DND-41 (cell line): ENCODE data around the gene GRAMD4.
A peak's percentile ranks its signal among the peaks of the same experiment; 100 is the strongest.

Experiments used
- ATAC-seq: fragments of 200-7000 bp; cut with Tn5 transposase; 3 replicates; pipeline ENCODE4 v1.9.1; 2021; ENCODE audit warnings: low read depth; ENCODE audit not compliant: insufficient read depth
- DNase-seq: peaks from one replicate; pipeline ENCODE4 v3.0.0-alpha.2; 2020
- H2AFZ ChIP-seq: 2 replicates; pipeline ENCODE4 v1.6.0; 2012; ENCODE audit warnings: low read depth, low read length
- H3K27ac ChIP-seq: 2 replicates; pipeline ENCODE4 v1.5.1; 2012; ENCODE audit warnings: low read length, inconsistent platforms
- H3K27me3 ChIP-seq: fragments of 200-600 bp; sonication (generic); 2 replicates; pipeline ENCODE4 v1.6.0; 2012; ENCODE audit warnings: low read length, mild to moderate bottlenecking, inconsistent platforms; ENCODE audit not compliant: insufficient read depth, poor library complexity
- H3K36me3 ChIP-seq: 2 replicates; pipeline ENCODE4 v1.5.1; 2012; ENCODE audit warnings: low read length, inconsistent platforms; ENCODE audit not compliant: insufficient read depth
- H3K4me1 ChIP-seq: 2 replicates; pipeline ENCODE4 v1.5.1; 2012; ENCODE audit warnings: mild to moderate bottlenecking, low read length; ENCODE audit not compliant: insufficient read depth
- H3K4me2 ChIP-seq: 2 replicates; pipeline ENCODE4 v1.6.0; 2012; ENCODE audit warnings: mild to moderate bottlenecking, moderate library complexity, low read length, inconsistent platforms; ENCODE audit not compliant: insufficient read depth
- H3K4me3 ChIP-seq, 2 experiments: fragments of 200-600 bp in 1 of 2; shearing (Covaris generic) in 1 of 2; 2 replicates each; pipeline ENCODE4 v1.5.1; 2012 to 2016; ENCODE audit warnings: inconsistent platforms in 2 of 2, low read length in 2 of 2, mild to moderate bottlenecking in 2 of 2, low read depth in 1 of 2, moderate library complexity in 1 of 2
- H3K79me2 ChIP-seq: 2 replicates; pipeline ENCODE4 v1.6.0; 2012; ENCODE audit warnings: low read length, inconsistent platforms; ENCODE audit not compliant: insufficient read depth
- H3K9ac ChIP-seq: 2 replicates; pipeline ENCODE4 v1.6.0; 2012; ENCODE audit warnings: low read depth, mild to moderate bottlenecking, inconsistent platforms, low read length, moderate library complexity
- H3K9me3 ChIP-seq: 2 replicates; pipeline ENCODE4 v1.5.1; 2012; ENCODE audit warnings: low read length, moderate library complexity, mild to moderate bottlenecking, inconsistent platforms; ENCODE audit not compliant: insufficient read depth, severe bottlenecking
- H4K20me1 ChIP-seq: 2 replicates; pipeline ENCODE4 v1.6.0; 2012; ENCODE audit warnings: low read length; ENCODE audit not compliant: insufficient read depth
- EZH2 ChIP-seq: IDR thresholded peaks from 3 replicates; pipeline ENCODE4 v1.6.1; 2012; ENCODE audit warnings: borderline replicate concordance, low read depth, mild to moderate bottlenecking, moderate library complexity, low read length, inconsistent platforms; ENCODE audit not compliant: severe bottlenecking
- TF ChIP-seq, protein P1 (sequence below): IDR thresholded peaks from 2 replicates; pipeline ENCODE4 v1.5.1; 2012; ENCODE audit warnings: borderline replicate concordance, low read length, moderate library complexity, mild to moderate bottlenecking; ENCODE audit not compliant: poor library complexity, severe bottlenecking; ENCODE audit errors: extremely low read depth

The GRAMD4 gene

DNA sequence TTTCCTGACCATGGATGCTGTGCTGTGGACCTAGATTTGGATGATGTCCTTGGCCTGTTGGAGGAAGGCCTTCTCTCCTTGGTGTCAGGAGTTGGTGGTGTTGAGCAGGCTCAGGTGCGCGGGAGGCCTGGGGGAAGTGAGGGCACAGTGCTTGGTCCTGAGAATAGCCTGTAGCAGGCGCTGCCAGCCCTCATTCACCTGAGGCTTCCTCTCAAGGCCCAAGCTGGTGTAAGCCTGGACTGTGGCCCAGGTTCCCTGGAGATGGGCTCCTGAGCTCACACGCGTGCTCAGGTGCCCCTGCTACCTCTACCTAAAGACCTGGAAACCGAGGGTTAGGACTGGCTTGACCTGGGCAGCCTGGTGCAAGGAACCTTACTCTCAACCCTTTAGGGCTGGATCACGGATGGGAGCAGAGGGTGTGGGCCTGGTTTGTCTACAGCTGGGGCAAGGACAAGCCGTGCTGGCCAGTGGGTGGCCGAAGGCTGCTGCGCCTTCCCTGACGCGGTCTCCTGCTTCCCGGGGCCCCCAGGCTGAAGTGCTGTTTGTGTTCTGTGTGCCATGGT is 7.8 kb upstream of the GRAMD4 start:
- Histone ChIP-seq H3K9me3 (no peaks in the 10 kb centered on the region), H3K4me1 (peaks cover 80% of the 10 kb centered on the region), H3K4me2 (peak overlapping the region; percentile 80), H3K27ac (peak overlapping the region; percentile 99), H3K36me3 (peaks cover 19% of the 10 kb centered on the region), H3K4me3 (peak overlapping the region in 1 of 2 experiments; percentile 63; a peak in 2 of 4 replicates), H2AFZ (peak overlapping the region; percentile 11; the same call in 1 of the 2 replicates), H3K9ac (peak overlapping the region; percentile 89), H3K79me2 (peaks cover 91% of the 10 kb centered on the region), H4K20me1 (peaks cover 3% of the 10 kb centered on the region; the same call in 1 of the 2 replicates), H3K27me3 (no peaks in the 10 kb centered on the region)
- TF ChIP-seq, protein P1, sequence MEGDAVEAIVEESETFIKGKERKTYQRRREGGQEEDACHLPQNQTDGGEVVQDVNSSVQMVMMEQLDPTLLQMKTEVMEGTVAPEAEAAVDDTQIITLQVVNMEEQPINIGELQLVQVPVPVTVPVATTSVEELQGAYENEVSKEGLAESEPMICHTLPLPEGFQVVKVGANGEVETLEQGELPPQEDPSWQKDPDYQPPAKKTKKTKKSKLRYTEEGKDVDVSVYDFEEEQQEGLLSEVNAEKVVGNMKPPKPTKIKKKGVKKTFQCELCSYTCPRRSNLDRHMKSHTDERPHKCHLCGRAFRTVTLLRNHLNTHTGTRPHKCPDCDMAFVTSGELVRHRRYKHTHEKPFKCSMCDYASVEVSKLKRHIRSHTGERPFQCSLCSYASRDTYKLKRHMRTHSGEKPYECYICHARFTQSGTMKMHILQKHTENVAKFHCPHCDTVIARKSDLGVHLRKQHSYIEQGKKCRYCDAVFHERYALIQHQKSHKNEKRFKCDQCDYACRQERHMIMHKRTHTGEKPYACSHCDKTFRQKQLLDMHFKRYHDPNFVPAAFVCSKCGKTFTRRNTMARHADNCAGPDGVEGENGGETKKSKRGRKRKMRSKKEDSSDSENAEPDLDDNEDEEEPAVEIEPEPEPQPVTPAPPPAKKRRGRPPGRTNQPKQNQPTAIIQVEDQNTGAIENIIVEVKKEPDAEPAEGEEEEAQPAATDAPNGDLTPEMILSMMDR = peak; percentile 49
- TF ChIP-seq EZH2 = no peak
- DNase-seq (no peak), ATAC-seq (no peak)

DNA sequence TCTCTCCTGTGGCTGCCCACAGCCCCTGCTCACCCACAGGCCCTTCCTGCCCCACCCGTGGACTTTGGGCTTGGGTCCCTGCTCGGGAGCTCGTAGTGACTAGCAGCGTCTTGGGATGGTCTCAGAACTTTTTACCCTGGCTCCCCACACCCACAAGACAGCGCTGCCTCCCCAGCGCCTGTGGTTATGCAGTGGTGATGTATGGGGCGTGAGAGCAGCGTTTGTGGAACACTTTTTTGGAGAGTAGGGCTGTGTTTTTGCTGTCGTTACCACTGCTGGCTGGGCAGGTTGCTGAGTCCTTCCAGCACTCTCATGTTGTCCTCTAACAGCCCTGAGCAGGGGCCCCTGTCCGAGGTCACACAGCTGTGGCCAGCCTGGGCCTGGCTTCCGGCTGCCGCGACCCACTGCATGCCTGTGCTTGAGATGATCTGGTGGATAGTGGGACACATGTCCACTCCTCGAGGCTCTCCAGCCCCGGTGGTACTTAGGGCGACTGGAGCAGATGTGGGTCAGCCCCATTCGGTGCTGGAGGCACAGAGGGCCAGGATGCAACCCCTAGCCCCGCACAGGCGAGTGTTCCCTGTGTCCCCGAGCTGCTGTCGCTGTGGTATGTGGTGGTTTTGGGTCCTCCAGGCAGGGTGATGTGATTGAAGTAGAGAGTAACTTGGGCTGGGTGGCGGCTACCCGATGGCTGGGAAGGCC is 7.1 kb upstream of the GRAMD4 start:
- Histone ChIP-seq H3K79me2 (peaks cover 91% of the 10 kb centered on the region), H3K4me1 (peaks cover 81% of the 10 kb centered on the region), H2AFZ (peak overlapping the region; percentile 22; the same call in 1 of the 2 replicates), H3K4me2 (peak overlapping the region; percentile 80), H3K27me3 (no peaks in the 10 kb centered on the region), H3K9me3 (no peaks in the 10 kb centered on the region), H3K27ac (peak overlapping the region; percentile 99), H4K20me1 (peaks cover 6% of the 10 kb centered on the region; the same call in 1 of the 2 replicates), H3K9ac (peak overlapping the region; percentile 89), H3K4me3 (peak overlapping the region; percentile 27 to 63; a peak in 3 of 4 replicates), H3K36me3 (peaks cover 20% of the 10 kb centered on the region)
- ATAC-seq = peak; percentile 63
- TF ChIP-seq, protein P1 = peak; percentile 49
- TF ChIP-seq EZH2 = no peak
- DNase-seq = peak; percentile 84

DNA sequence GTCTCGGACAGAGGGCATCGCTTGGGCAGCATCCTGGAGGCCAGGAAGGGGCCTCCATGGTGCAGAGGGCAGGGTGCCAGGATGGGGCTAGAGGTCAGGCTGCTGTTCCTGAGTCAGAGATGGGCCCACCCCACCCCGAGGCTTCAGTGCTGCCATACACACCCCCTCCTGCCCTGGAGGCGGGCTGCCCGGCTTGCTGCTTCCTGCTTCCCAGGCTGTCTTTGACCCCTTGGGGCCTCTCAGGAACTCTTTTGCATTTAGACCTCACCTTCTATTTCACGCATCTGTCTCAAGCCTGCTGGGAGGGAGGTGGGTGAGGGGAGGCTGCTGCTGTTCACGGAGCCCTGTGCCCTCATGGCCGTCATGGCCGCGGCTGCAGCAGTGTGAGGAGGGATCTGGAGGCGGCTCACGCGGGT is 6.6 kb upstream of the GRAMD4 start:
- Histone ChIP-seq H3K9ac (peak overlapping the region; percentile 89), H3K79me2 (peaks cover 91% of the 10 kb centered on the region), H4K20me1 (peaks cover 12% of the 10 kb centered on the region; the same call in 1 of the 2 replicates), H3K4me1 (peaks cover 84% of the 10 kb centered on the region), H3K27ac (peak overlapping the region; percentile 99), H3K27me3 (no peaks in the 10 kb centered on the region), H3K4me3 (peak overlapping the region; percentile 27 to 63; a peak in 3 of 4 replicates), H3K9me3 (no peaks in the 10 kb centered on the region), H3K36me3 (peaks cover 25% of the 10 kb centered on the region), H2AFZ (peak overlapping the region; percentile 22; the same call in 1 of the 2 replicates), H3K4me2 (peak overlapping the region; percentile 80)
- ATAC-seq = peak; percentile 61
- TF ChIP-seq, protein P1 = no peak
- TF ChIP-seq EZH2 = no peak
- DNase-seq = peak; percentile 83
